ENCODE results near the gene ADORA2A. TPM values are rescaled to one million over a fixed set of nuclear protein-coding genes. Genes with fewer than 3 reads are reported as not detected.

ADORA2A gene
- total and polyA plus RNA-seq, 2 experiments from 2014 or later: 0.54 to 0.64 TPM

DNA sequence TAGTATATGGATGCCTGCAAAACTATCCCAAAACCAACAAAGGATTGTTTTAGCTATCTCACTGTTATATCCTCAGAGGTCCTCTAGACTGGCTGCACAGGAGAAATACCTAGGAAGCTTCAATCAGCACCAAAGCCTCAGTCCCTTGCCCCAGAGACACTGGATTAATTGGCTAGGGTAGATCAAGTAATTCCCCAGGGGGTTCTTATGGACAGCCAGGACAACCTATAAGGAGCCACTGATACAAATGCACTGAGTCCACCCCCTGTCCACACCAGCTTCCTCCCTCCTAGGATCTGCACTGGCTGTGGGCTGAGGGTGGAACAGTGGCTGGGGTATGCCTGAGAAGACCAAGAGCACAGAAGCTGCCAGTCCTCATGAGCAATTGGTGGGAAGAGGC, 16.3 kb downstream of the ADORA2A start:
- no peaks in the 10 kb centered on the region for H3K36me3 ChIP-seq (ENCODE audit: low read depth)
- no peak overlapping the region for H3K9ac ChIP-seq
- no peak overlapping the region for H2AFZ ChIP-seq
- no peaks in the 10 kb centered on the region for H3K79me2 ChIP-seq (ENCODE audit: insufficient read depth)
- H3K27me3 ChIP-seq (replicated peaks; ENCODE audit: insufficient read depth): no peaks in the 10 kb centered on the region
- H3K9me3 ChIP-seq (ENCODE audit: low read depth): no peaks in the 10 kb centered on the region
- H3K9me2 ChIP-seq (ENCODE audit: insufficient read depth): no peaks in the 10 kb centered on the region
- H3F3A ChIP-seq (ENCODE audit: insufficient read depth): no peaks in the 10 kb centered on the region
- TF ChIP-seq EZH2 (IDR thresholded peaks at IDR 0.05; ENCODE audit: insufficient read depth, poor library complexity, severe bottlenecking) (no peak), EZH2phosphoT487 (IDR thresholded peaks at IDR 0.05; ENCODE audit: insufficient read depth, low read depth) (no peak)
- no peak overlapping the region for H3K4me3 ChIP-seq
- H4K20me1 ChIP-seq (ENCODE audit: insufficient read depth): no peaks in the 10 kb centered on the region
- no peak overlapping the region for H3K4me2 ChIP-seq (ENCODE audit: unreplicated experiment)
- no peak for DNase-seq
- in situ Hi-C loops (cut with MboI): no loop called here
- H3K27ac ChIP-seq: no peak overlapping the region
- H3K4me1 ChIP-seq (ENCODE audit: insufficient read depth): peaks cover 3% of the 10 kb centered on the region; the same call in 1 of the 2 replicates

DNA sequence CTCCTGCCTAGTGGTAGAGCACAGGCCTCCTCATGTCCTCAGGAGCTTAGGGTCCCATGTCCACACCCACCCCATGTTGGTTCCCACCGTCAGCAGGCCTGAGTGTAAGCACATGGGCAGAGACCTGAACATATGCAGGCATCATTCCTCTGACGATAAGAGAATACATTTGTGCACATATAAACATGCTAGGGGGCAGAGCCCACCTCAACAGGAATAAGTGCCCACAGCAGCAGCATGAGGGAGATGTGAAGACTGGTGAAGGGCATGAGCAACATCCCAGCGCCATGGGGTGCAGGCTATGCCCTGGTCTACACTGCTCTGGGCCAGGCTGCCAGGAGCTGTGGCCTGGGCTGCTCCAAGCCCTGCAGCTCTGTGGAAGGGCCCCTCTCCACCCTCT, 16.9 kb downstream of the ADORA2A start:
- H3K36me3 ChIP-seq (ENCODE audit: low read depth): no peaks in the 10 kb centered on the region
- 87 to 98% methylated on average over 3 of the region's 3 CpGs for WGBS, 2 experiments (ENCODE audit: low coverage in 1 of 2, low lambda C conversion rate in 2 of 2, missing lambda C conversion rate in 2 of 2)
- no peak overlapping the region for H2AFZ ChIP-seq
- no peaks in the 10 kb centered on the region for H3K9me3 ChIP-seq (ENCODE audit: low read depth)
- H3K79me2 ChIP-seq (ENCODE audit: insufficient read depth): no peaks in the 10 kb centered on the region
- no peaks in the 10 kb centered on the region for H3F3A ChIP-seq (ENCODE audit: insufficient read depth)
- no peak for DNase-seq
- peaks cover 3% of the 10 kb centered on the region; the same call in 1 of the 2 replicates for H3K4me1 ChIP-seq (ENCODE audit: insufficient read depth)
- H3K9ac ChIP-seq: no peak overlapping the region
- H3K4me2 ChIP-seq (ENCODE audit: unreplicated experiment): no peak overlapping the region
- TF ChIP-seq EZH2 (IDR thresholded peaks at IDR 0.05; ENCODE audit: insufficient read depth, poor library complexity, severe bottlenecking) (no peak), EZH2phosphoT487 (IDR thresholded peaks at IDR 0.05; ENCODE audit: insufficient read depth, low read depth) (no peak)
- H3K4me3 ChIP-seq: no peak overlapping the region
- H4K20me1 ChIP-seq (ENCODE audit: insufficient read depth): no peaks in the 10 kb centered on the region
- H3K9me2 ChIP-seq (ENCODE audit: insufficient read depth): no peaks in the 10 kb centered on the region
- no peak overlapping the region for H3K27ac ChIP-seq
- in situ Hi-C loops (cut with MboI): no loop called here
- no peaks in the 10 kb centered on the region for H3K27me3 ChIP-seq (replicated peaks; ENCODE audit: insufficient read depth)

DNA sequence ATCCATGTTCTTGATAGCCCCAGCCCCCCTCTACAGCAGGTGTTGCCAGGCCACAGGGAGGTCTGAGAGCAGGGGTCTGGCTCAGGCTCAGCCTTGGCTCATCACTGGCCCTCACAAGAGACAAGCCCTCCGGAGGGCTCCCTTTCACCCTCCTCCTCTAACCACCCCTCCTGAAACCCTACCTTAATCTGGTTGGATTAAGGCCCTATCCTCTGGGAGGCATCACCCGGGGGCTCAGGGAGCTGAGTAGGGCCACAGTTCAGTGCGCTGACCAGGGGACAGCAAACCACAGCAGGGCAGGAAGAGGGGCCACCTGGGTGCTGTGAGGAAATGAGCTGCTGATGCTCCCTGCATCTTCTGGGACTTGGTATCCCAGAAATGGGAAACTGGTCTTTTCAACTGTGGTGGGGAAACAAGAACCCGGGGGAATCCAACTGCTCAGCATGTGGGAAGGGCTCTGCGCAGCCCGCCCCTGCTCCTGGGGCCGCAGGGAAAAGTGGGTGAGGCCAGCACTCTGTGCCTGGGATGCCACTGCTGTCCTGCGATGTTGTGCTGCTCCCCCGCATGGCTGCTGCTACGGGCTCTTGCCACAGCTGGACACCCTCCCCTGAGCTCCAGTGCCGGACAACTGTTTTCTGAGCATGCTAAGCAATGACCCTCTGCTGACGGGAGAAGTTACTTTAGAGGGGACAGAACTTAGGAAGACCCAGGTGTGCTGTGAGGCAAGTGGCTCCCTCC, 17.5 kb downstream of the ADORA2A start:
- Histone ChIP-seq H3K4me3 (no peak overlapping the region), H3K4me1 (ENCODE audit: insufficient read depth) (peaks cover 3% of the 10 kb centered on the region; the same call in 1 of the 2 replicates), H3K27me3 (replicated peaks; ENCODE audit: insufficient read depth) (no peaks in the 10 kb centered on the region), H3F3A (ENCODE audit: insufficient read depth) (no peaks in the 10 kb centered on the region), H3K36me3 (ENCODE audit: low read depth) (no peaks in the 10 kb centered on the region), H4K20me1 (ENCODE audit: insufficient read depth) (no peaks in the 10 kb centered on the region), H3K9me3 (ENCODE audit: low read depth) (no peaks in the 10 kb centered on the region), H2AFZ (no peak overlapping the region), H3K4me2 (ENCODE audit: unreplicated experiment) (no peak overlapping the region), H3K79me2 (ENCODE audit: insufficient read depth) (no peaks in the 10 kb centered on the region), H3K9ac (no peak overlapping the region), H3K27ac (no peak overlapping the region), H3K9me2 (ENCODE audit: insufficient read depth) (no peaks in the 10 kb centered on the region)
- in situ Hi-C loops (cut with MboI): no loop called here
- no peak for TF ChIP-seq EZH2 (IDR thresholded peaks at IDR 0.05; ENCODE audit: insufficient read depth, poor library complexity, severe bottlenecking)
- no peak for TF ChIP-seq EZH2phosphoT487 (IDR thresholded peaks at IDR 0.05; ENCODE audit: insufficient read depth, low read depth)
- no peak for DNase-seq
- 93 to 97% methylated on average over 12 of the region's 12 CpGs for WGBS, 2 experiments (ENCODE audit: low coverage in 1 of 2, low lambda C conversion rate in 2 of 2, missing lambda C conversion rate in 2 of 2)

DNA sequence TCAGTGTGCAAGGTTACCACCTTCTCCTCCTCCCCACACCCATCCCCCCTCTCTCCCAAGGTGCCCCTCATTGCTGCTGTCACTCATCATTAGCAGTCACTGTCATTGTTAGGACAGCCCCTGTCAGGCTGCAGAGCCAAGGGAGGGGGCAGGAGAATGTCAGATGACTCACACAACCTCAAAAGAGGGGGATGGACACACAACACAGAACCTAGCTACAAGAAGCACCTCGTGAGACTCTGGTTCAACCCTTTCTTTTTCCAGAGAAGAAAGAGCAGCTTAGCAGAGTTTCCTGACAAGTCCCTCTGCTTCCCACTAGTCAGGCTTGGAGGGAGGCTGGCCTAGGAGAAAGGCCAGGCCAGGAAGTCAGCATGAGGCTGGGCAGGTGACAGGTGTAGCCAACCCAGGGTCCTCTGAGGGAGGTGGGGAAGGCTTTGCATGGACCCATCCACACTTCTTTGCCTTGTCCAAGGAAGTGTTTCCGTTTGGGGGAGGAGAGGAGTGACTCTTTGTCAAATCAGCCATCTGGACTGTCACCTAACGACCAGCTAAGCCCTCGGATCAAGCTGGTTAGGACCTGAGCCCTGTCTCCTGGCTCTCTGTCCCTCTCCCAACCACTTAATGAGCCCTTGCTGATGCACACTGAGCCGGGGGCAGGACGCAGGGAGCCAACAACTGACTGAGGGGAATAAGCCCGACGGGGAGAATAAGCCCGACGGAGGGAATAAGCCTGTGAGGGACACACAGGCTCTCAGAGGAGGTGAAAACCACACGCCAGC, 18.3 kb downstream of the ADORA2A start:
- no peaks in the 10 kb centered on the region for H4K20me1 ChIP-seq (ENCODE audit: insufficient read depth)
- no peak overlapping the region for H2AFZ ChIP-seq
- no peak overlapping the region for H3K27ac ChIP-seq
- H3K27me3 ChIP-seq (replicated peaks; ENCODE audit: insufficient read depth): no peaks in the 10 kb centered on the region
- no peaks in the 10 kb centered on the region for H3F3A ChIP-seq (ENCODE audit: insufficient read depth)
- H3K9me3 ChIP-seq (ENCODE audit: low read depth): no peaks in the 10 kb centered on the region
- WGBS, 2 experiments (ENCODE audit: low coverage in 1 of 2, low lambda C conversion rate in 2 of 2, missing lambda C conversion rate in 2 of 2): 47 to 55% methylated on average over 11 of the region's 11 CpGs
- H3K4me1 ChIP-seq (ENCODE audit: insufficient read depth): peaks cover 3% of the 10 kb centered on the region; the same call in 1 of the 2 replicates
- no peak overlapping the region for H3K9ac ChIP-seq
- no peak overlapping the region for H3K4me2 ChIP-seq (ENCODE audit: unreplicated experiment)
- no peaks in the 10 kb centered on the region for H3K9me2 ChIP-seq (ENCODE audit: insufficient read depth)
- no peak overlapping the region for H3K4me3 ChIP-seq
- H3K79me2 ChIP-seq (ENCODE audit: insufficient read depth): no peaks in the 10 kb centered on the region
- DNase-seq: no peak
- TF ChIP-seq EZH2 (IDR thresholded peaks at IDR 0.05; ENCODE audit: insufficient read depth, poor library complexity, severe bottlenecking): no peak
- TF ChIP-seq EZH2phosphoT487 (IDR thresholded peaks at IDR 0.05; ENCODE audit: insufficient read depth, low read depth): no peak
- in situ Hi-C loops (cut with MboI): no loop called here
- H3K36me3 ChIP-seq (ENCODE audit: low read depth): no peaks in the 10 kb centered on the region
